Measurements from ENCODE around the gene HRH3.

Gene HRH3

GRCh38 chr20:62201173-62202082 lies 18.6 kb downstream of the HRH3 start:
- in situ Hi-C loops (cut with MboI; ENCODE audit: low sequenced_read_pairs): no loop called here

- in situ Hi-C loops (cut with MboI; ENCODE audit: low sequenced_read_pairs): no loop called here
These were observed 19.4 kb downstream of the HRH3 start for GRCh38 chr20:62200491-62201172.

GRCh38 chr20:62198931-62199330 lies 21.1 kb downstream of the HRH3 start:
- in situ Hi-C loops (cut with MboI; ENCODE audit: low sequenced_read_pairs): no loop called here

- in situ Hi-C loops (cut with MboI; ENCODE audit: low sequenced_read_pairs): no loop called here
These were observed 21.6 kb downstream of the HRH3 start for GRCh38 chr20:62198496-62198895.

GRCh38 chr20:62197801-62198200 lies 22.3 kb downstream of the HRH3 start:
- in situ Hi-C loops (cut with MboI; ENCODE audit: low sequenced_read_pairs): no loop called here

GRCh38 chr20:62197311-62197710 lies 22.8 kb downstream of the HRH3 start:
- in situ Hi-C loops (cut with MboI; ENCODE audit: low sequenced_read_pairs): no loop called here

GRCh38 chr20:62196286-62196685 lies 23.8 kb downstream of the HRH3 start:
- in situ Hi-C loops (cut with MboI; ENCODE audit: low sequenced_read_pairs): no loop called here

- in situ Hi-C loops (cut with MboI; ENCODE audit: low sequenced_read_pairs): no loop called here
These were observed 24.3 kb downstream of the HRH3 start for GRCh38 chr20:62195736-62196135.

- in situ Hi-C loops (cut with MboI; ENCODE audit: low sequenced_read_pairs): no loop called here
These were observed 25.0 kb downstream of the HRH3 start for GRCh38 chr20:62195075-62195405.

- in situ Hi-C loops (cut with MboI; ENCODE audit: low sequenced_read_pairs): no loop called here
These were observed 26.7 kb downstream of the HRH3 start for GRCh38 chr20:62193079-62194025.

GRCh38 chr20:62192635-62193034 lies 27.4 kb downstream of the HRH3 start:
- in situ Hi-C loops (cut with MboI; ENCODE audit: low sequenced_read_pairs): no loop called here

GRCh38 chr20:62191781-62192559 lies 28.1 kb downstream of the HRH3 start:
- in situ Hi-C loops (cut with MboI; ENCODE audit: low sequenced_read_pairs): no loop called here

- in situ Hi-C loops (cut with MboI; ENCODE audit: low sequenced_read_pairs): no loop called here
These were observed 29.3 kb downstream of the HRH3 start for GRCh38 chr20:62190639-62191411.

- in situ Hi-C loops (cut with MboI; ENCODE audit: low sequenced_read_pairs): no loop called here
These were observed 32.9 kb downstream of the HRH3 start for GRCh38 chr20:62186887-62187866.

- in situ Hi-C loops (cut with MboI; ENCODE audit: low sequenced_read_pairs): no loop called here
These were observed 34.0 kb downstream of the HRH3 start for GRCh38 chr20:62186096-62186426.

- in situ Hi-C loops (cut with MboI; ENCODE audit: low sequenced_read_pairs): no loop called here
These were observed 36.5 kb downstream of the HRH3 start for GRCh38 chr20:62183426-62184142.

GRCh38 chr20:62182469-62183425 lies 37.3 kb downstream of the HRH3 start, which contains the start of gene MTG2:
MTG2 (plus strand) TSS chr20:62183028; CDS start chr20:62193421, 10,393 bp downstream.
- in situ Hi-C loops (cut with MboI; ENCODE audit: low sequenced_read_pairs): no loop called here
